HG03159 (cell line): ENCODE results near the gene MFRP.

Experiments used
- ATAC-seq: cut with Tn5 transposase; IDR thresholded peaks from one replicate; pipeline ENCODE4 v1.9.1; 2021; ENCODE audit warnings: mild to moderate bottlenecking, moderate library complexity; ENCODE audit not compliant: unreplicated experiment

MFRP gene

DNA sequence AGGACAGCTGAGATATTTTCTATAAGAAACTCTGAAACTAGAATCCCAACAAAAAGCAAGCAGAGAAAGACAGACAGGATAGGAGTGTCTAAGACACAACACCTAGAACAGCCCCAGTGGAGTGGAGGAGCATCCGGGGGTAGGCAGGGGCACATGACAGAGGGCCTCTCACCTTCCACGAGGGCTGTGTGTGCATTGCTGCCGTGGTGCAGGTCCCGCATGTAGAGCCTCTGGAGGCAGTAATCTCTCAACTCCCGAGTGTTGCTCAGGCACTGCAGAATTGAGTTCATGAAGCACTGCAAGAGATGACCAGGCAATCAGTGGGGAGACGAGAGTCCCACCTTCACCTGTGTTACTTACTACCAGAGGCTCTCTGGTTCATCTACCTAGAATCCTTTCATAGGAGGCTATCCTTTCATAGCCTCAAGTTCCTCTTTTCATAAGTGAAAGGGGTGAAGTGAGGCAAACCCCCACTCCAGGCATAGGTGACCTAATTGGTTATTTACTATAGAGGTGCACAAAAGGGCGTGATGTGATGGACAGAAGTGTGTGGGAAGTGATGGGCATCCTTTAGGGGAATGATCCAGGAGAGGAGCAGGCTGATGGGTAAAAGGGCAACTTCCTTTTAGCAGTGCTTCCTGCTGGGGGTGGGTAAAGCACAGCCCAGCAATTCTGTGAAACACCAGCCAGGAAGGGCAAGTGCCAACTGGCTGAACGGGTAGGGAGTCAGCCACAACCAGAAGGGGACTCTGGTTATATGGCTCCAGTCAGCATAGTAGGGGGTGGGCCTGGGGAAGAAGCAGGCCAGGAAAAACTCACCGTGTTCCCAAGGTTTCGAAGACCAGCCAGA, 13.1 kb upstream of the MFRP start:
- ATAC-seq, result no peak

- no peak for ATAC-seq
These were observed 10.6 kb upstream of the MFRP start for GRCh38 chr11:119357074-119357473.

DNA sequence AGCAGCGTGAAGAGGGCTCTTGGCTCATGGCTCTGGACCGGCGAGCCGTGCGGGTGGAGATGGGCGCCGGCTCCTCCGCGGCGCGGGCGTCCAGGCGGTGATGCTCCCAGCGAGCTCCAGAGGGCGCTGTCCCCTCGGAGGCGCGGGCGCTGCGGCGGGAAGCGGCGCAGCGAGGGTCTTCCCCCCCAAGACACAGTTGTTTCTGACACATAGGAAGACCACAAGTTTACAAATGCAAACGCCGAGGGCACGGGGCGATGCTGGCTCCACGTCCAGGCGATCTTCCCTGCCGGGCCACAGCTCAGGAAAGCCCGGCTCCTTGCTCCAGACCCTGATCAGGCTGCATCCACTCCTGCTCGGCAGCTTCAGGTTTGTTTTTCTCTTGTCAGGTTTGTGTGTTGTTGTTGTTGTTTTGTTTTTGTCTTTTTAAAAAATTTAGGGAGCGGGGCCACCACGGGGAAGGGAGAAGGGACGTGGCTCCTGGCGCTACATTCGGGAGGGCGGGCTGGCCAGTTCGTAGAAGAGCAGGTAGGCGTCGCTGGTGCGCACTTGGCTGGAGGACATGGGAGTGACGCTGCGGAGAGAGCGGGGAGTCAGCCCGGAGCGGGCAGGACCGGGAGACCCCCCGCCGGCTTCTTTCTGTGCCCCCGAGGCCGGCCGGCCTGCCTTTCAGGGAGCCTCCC, 10.0 kb upstream of the MFRP start:
- peak; percentile 74 for ATAC-seq

- no peak for ATAC-seq
These were observed 8.8 kb upstream of the MFRP start for GRCh38 chr11:119355091-119355843.

DNA sequence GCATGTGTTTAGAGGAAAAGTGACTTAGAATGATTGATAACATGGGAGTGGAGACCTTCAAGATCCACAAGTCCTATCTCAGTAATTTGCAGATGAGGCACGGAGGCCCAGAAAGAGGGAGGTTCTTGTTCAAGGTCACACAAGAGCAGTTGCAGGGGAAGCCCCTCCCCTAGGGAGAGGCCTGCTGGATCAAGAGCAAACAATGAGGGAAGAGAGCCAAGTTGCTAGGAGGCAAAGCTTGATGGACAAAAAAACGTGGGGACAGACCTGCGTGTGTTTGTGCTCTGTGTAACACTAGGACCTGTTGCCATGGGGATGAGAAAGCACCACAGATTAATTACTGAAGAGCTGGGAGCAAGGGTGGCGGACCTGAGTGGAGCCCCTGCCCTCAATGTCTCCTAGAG, 6.4 kb upstream of the MFRP start:
- ATAC-seq, result no peak

- no peak for ATAC-seq
These were observed 4.7 kb upstream of the MFRP start for GRCh38 chr11:119351232-119351631.

DNA sequence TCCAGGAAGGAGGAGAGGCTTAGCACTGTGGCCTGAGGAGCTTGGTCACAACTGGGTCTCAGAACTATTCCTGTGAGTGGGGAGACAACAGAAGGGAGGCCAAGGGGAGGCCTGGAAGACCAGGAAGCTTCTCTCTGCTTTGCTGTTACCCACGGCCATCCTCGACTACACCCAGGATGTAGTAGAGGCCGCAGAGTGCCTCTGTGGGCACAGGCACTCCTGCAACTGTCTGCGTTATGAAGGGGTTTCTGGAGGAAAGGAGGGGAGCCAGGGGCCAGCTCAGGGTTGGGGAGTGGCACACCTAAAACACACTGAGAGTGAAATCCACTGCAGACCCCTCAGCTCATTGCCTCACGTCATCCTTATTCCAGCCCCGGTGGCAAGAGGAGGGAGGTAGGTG, 3.8 kb upstream of the MFRP start:
- ATAC-seq, result no peak

DNA sequence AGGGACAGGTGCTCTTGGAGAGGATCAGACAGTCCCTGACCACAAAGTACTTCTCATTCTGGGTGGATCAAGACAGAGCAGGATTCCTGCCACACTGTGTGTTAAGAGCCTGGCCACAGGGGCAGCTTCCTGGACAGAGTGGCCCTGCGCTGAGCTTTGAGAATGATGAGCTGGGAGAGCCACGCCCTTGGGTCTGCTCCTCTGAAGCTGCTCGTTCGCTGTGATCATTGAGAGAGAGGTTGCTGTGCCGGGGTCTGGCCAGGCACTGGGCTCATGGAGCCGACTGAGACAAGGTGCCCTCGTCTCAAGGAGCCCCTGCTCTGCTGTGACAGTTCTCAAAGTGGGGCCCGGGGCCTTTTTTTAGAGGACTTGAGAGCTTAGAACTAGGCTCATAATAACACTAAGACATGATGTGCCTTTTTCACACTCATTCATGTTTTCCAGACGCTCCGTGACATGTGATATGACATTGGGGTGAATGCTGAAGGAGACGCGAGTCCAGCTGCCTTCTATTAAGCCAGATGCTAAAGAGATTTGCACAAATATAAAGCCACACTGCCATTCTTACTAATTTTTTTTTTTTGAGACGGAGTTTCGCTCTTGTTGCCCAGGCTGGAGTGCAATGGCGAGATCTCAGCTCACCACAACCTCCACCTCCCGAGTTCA, 1.6 kb upstream of the MFRP start:
- ATAC-seq, result no peak

GRCh38 chr11:119347242-119347641, 737 bp upstream of the MFRP start:
- ATAC-seq, result no peak

- ATAC-seq, result no peak
These were observed 820 bp downstream of the MFRP start for GRCh38 chr11:119345685-119346084.

DNA sequence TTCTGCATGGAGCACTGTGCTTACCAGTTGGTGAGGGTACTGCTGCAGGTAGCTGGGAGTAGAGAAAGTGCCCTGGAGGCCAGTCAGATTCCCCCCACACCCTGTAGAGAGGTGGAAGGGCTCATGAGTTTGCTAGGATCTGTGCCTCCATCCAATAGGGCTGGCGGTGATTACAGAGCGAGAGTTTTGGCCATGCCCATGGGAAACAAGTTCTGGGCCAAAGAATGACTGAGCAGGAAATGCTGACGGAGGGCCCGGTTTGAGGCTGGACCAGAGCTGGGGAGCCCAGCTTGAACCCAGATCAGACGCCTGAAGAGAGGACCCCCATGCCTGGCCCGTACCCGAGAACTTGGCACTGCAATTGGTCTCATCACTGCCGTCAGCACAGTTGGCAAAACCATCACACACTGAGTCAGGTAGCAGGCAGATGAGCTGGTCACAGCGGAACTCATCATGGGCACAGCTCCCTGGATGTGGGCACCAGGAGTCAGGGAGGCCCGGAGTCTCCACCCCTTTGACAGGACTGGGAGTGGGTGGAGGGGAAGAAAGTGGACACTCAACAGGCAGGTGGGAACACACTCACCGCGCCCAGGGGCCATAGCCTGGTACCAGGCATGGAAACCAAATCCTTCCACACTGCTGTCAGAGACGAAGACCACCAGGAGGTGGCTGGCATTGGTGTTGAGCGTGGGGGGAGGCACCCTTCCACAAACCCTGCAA, 2.1 kb downstream of the MFRP start:
- no peak for ATAC-seq

DNA sequence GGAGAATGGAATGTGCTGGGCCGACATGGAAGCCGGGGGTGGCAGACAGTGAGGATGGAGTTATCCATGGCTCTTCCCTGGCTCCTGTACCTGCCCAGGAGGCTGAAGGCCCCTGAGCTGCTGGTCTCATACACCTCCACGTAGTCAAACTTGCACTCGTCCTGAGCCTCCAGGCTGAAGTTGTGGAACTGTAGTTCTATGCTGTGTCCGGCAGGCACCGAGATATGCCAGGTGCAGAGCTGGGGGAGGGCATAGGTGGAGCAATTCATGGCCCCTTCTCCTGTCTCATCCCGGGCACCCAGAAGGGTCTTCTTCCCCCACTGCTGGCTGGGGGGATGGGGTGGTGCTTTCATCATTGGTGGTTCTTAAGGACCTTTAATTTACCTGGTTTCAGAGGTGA, 2.8 kb downstream of the MFRP start:
- ATAC-seq, result no peak

- no peak for ATAC-seq
These were observed 4.0 kb downstream of the MFRP start for GRCh38 chr11:119342362-119343130.

GRCh38 chr11:119342023-119342300, 4.5 kb downstream of the MFRP start:
- no peak for ATAC-seq

- no peak for ATAC-seq
These were observed 5.1 kb downstream of the MFRP start for GRCh38 chr11:119341222-119342022.

DNA sequence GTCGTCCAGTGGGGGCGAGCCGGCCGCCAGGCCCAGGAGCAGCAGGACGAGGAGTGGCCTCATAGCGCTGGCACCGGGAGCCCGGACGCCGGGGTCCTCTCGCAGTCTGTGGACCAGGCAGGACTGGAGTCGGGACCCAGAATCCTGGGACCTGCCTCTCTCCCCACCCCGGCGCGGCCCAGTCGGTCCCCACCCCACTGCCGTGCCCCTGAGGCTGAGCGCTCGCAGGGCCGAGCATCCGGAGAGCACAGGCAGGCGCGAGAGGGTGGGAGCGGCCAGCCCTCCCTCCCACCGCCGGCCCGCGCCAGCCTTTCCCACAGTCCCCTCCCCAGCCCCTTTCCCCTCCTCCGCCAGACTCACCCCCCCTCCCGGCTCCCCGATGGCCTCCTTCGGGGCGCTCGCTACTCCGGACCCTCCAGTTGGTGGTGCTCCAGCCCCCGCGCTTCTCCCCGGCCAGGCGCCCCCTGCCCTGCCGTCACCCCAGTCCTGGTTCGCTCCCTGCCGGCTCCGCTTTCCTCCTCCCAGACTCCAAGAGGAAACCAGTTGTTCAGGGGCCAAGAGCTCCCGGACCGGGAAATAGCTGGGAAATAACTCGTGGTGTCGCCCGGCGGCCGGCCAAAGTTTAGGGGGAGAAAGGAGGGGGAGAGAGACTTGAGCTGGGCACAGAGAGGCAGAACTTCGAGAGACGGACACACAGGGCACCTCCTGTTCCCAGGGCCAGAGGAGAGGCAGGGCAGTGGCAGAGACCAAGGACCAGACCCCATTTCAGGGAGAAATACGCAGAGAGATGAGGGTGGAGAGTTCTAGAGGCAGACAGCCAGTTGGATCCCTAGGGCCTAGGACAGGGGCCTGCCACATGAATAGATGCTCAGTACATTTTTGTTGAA, 5.9 kb downstream of the MFRP start, which contains the start of gene C1QTNF5:
TSS of gene C1QTNF5 (minus strand) at position 549 of the 887 bp plus-strand sequence. CDS start at position 63, 486 bp downstream.
- ATAC-seq, result no peak

DNA sequence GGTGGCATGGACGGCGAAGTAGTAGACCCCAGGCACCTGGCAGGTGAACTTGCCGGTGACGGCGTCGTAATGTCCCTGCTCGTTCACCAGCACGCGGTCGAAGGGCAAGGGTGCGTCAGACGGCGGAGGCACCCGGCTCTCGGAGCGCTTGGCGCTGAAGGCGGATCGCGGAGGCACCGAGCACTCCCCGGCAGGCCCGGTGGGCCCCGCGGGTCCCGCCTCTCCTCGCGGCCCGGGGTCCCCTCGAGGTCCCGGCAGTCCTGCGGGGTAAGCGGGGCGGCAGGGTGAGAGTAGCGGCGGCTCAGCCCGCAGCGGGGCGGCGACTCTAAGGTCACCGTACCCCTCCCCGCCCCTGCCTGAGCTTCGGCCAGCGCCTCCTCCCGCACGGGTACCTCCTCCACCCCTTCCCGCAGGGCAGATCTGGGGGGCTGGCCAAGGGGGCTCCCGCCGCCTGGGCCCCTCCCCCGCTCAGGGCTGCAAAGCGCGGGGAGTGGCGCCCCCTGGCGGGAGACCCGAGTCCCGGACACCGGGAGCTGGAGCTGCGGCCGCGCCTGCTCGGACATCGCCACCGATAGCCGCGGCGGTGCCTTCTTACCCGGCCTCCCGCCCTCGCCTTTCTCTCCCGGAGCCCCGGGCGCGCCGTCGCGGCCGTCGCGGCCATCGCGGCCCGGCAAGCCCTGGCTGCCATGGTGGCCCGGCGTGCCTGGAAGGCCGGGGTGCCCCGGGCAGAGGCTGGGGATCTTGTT, 6.7 kb downstream of the MFRP start:
- ATAC-seq, result no peak
